Subcutaneous adipose tissue (tissue), 4 donors: Measurements from ENCODE around the gene IQGAP3. TPM values are rescaled to one million over a fixed set of nuclear protein-coding genes. Genes with fewer than 3 reads are reported as not detected.

Experiments
- total RNA-seq, 4 donors: library from RNA; depleted of rRNA; stranded (reverse); fragments of >200 nt; gene quantifications; one replicate each; pipeline ENCODE4 v1.1.0, GENCODE V29; 2016
- TF ChIP-seq, protein P1 (sequence below): fragments of 450-650 bp; IDR thresholded peaks from one replicate; pipeline ENCODE4 v1.5.1; 2016; ENCODE audit warnings: low read depth, mild to moderate bottlenecking, control low read depth, antibody characterized with exemption, moderate library complexity

Gene IQGAP3
- total RNA-seq, 4 donors from 2014 or later: 0.57 to 2.5 (median 2.0) TPM; not detected in 1

DNA sequence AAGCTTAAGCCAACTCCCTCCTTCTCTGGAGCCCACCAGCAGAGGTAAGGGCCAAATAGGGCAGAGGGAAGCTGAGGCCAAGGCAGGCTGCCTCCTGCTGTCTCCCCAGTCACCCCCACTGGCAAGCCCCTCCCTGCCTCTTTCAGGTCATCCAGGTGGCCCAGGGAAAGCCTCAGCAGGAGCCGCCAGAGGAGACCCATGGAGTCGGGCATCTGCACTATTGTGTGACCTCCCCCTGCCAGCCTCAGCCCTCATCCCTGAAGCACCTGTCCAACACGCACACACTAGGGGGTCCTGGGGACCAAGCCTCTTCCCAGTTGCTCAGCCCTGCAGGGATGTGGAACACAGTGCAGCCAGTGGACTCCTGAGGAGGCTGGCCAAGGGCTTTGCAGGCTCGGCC lies 14.0 kb upstream of the IQGAP3 start:
- TF ChIP-seq, protein P1, sequence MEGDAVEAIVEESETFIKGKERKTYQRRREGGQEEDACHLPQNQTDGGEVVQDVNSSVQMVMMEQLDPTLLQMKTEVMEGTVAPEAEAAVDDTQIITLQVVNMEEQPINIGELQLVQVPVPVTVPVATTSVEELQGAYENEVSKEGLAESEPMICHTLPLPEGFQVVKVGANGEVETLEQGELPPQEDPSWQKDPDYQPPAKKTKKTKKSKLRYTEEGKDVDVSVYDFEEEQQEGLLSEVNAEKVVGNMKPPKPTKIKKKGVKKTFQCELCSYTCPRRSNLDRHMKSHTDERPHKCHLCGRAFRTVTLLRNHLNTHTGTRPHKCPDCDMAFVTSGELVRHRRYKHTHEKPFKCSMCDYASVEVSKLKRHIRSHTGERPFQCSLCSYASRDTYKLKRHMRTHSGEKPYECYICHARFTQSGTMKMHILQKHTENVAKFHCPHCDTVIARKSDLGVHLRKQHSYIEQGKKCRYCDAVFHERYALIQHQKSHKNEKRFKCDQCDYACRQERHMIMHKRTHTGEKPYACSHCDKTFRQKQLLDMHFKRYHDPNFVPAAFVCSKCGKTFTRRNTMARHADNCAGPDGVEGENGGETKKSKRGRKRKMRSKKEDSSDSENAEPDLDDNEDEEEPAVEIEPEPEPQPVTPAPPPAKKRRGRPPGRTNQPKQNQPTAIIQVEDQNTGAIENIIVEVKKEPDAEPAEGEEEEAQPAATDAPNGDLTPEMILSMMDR: no peak

- TF ChIP-seq, protein P1: no peak
Observed at GRCh38 chr1:156584813-156585212, 12.4 kb upstream of the IQGAP3 start.

DNA sequence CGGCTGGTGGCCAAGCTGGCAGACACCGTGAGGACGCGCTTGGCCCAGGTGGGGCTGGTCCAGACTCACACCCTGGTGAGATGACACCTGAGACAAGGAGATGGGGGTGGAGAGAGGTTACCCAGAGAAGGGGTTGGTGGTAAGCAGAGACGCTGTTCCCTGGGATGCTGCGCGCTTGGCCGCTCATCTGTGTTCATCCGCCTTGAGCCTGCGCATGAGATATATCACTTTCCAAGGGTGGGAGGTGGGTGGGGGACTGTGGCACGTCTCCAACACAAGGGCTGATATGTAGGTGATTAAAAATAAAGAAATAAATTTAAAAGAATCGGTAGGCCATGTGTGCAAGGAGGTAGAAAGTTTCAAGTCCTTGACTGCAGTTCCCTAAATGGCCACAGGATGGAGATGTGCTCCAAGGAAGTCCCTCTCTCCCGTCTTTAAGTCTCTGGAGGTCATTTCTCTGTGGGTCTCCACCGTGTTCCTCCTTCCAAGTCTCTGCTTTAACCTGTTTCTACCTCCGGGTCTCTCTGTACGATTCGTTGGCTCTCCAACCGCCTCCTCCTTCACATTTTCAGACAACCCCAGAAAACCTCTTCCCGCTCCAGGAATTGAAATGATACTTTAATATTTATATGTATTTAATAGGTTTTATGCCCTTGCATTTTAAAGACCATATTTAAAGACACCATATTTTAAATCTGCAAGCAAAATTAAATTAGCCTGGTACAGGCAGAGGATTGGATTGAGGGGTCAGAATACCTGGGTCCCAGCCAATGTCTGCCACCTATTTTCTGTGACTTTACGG lies 11.7 kb upstream of the IQGAP3 start:
- TF ChIP-seq, protein P1: no peak

- TF ChIP-seq, protein P1: no peak
Observed at GRCh38 chr1:156582388-156583017, 10.1 kb upstream of the IQGAP3 start.

- TF ChIP-seq, protein P1: no peak
Observed at GRCh38 chr1:156581661-156582387, 9.5 kb upstream of the IQGAP3 start.

DNA sequence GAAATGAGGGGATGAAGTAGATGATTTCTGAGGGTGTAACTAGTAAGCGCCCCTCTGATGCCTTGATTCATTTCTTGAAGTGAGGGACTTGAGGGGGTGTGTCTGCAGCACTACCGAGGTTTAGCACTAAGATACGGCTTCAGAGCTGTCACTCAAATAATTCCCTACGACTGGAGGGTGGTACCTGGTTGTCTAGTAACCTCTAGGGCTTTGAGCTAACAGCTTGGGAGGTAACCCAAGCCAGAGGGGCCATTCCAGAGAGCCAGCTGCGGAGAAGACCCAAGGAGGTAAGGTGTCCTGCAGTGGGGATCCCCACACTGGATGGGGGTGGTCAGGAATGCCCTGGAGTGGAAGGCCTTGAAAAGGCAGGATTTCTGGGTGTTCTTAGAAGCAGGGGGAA lies 7.1 kb upstream of the IQGAP3 start, which contains the start of gene TTC24:
Gene TTC24 (plus strand): TSS at position 252 of the 400 bp plus-strand sequence. CDS start 1,642 bp downstream, outside the sequence.
- TF ChIP-seq, protein P1: no peak

DNA sequence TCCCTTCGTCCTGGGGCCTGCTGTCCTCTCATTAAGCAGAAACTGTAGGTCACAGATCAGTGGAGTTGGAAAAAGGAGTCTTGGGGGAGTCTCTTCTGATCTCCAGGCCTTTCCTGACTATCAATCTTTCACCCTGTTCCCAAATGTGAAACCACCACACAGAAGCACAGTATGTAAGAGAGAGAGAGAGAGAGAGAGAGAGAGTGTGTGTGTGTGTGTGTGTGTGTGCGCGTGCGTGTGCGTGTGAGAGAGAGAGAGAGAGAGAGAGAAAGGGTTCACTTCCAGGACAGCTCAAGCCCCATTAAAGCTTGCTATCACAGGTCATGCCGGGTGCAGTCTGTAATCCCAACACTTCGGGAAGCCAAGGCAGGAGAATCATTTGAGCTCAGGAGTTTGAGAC lies 5.7 kb upstream of the IQGAP3 start:
- TF ChIP-seq, protein P1: no peak
